Measurements from ENCODE around the gene PRM3.

- no peak for TF ChIP-seq CTCF (IDR thresholded peaks at IDR 0.05; ENCODE audit: poor library complexity, severe bottlenecking)
- TF ChIP-seq POLR2AphosphoS5 (IDR thresholded peaks at IDR 0.05) = no peak
- TF ChIP-seq TAF1 (IDR thresholded peaks at IDR 0.05; ENCODE audit: low read depth) = no peak
- TF ChIP-seq EZH2 (IDR thresholded peaks at IDR 0.05; ENCODE audit: borderline replicate concordance, insufficient read depth, low read length, poor library complexity, severe bottlenecking) = no peak
- no peak for TF ChIP-seq EP300 (conservative IDR thresholded peaks at IDR 0.05; ENCODE audit: poor library complexity, severe bottlenecking)
- no peak for TF ChIP-seq RAD21 (conservative IDR thresholded peaks at IDR 0.05)
- no peak for TF ChIP-seq SMC3 (conservative IDR thresholded peaks at IDR 0.05; ENCODE audit: poor library complexity)
- TF ChIP-seq REST (IDR thresholded peaks at IDR 0.05; ENCODE audit: borderline replicate concordance) = no peak
- no peak for TF ChIP-seq MXI1 (conservative IDR thresholded peaks at IDR 0.05; ENCODE audit: poor library complexity, severe bottlenecking)
Measured at GRCh38 chr16:11249233-11250061, 24.0 kb downstream of the PRM3 start.
